Measurements from ENCODE around the gene C11orf21.

The C11orf21 gene

DNA sequence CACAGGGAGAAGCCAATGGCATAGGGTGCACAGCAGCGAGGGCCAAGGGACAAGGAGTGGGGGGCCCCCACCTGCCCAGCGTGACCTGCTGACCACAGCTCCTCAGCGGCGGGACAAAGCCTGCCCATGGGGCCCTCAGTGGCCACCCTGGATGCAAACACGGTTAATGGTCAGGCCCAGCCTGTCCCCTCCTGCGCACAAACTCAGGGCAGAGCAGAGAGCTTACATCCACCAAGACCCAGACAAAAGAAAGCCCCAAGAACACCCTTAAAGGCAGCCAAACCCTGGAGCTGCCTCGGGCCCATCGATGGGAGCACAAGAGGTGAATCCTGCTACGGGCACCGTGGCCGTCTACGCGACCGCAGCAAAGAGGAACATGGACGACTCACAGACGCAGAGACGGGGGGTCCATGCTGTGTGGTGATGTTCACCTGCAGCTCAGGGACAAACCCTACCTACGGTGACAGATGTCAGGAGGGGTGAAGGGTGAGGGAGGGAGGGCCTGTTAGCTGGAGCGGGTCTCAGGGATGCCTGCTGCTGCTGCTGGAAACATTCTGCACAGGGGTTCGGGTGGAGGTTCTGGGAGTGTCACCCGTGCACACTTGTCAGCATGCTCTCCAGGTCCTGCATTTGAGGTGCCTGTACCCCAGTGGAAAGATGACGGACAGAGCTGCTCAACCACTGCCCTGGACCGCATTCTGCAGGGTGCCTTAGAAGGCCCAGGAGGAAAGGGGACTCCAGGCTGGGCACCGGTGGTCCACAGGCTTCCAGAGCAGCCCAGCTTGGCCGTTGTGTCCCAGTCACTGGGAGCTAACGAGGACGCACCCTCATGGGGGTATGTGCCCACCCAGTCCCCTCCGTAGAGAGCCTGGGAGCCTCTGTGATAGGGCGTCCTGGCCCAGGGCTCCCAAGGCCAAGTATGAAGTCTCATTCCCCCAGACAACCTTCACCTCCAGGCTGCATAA, 42.9 kb downstream of the C11orf21 start:
- no peaks in the 10 kb centered on the region for H3K36me3 ChIP-seq (ENCODE audit: insufficient read depth, low read length)
- no peaks in the 10 kb centered on the region for H3K9me3 ChIP-seq (ENCODE audit: low read length)
- peaks cover 0 to 5% of the 10 kb centered on the region in 2 donors for H3K27me3 ChIP-seq (ENCODE audit: control insufficient read depth in 1 of 2, insufficient read depth in 2 of 2, low read length in 2 of 2)
- no peak overlapping the region for H3K27ac ChIP-seq (ENCODE audit: low read depth, low read length)
- H3K4me1 ChIP-seq (ENCODE audit: insufficient read depth, low read length), result no peaks in the 10 kb centered on the region
- no peak overlapping the region for H3K9ac ChIP-seq (ENCODE audit: low read length)
- H3K4me3 ChIP-seq (ENCODE audit: low read depth in 1 of 2, low read length in 2 of 2), result no peak overlapping the region

DNA sequence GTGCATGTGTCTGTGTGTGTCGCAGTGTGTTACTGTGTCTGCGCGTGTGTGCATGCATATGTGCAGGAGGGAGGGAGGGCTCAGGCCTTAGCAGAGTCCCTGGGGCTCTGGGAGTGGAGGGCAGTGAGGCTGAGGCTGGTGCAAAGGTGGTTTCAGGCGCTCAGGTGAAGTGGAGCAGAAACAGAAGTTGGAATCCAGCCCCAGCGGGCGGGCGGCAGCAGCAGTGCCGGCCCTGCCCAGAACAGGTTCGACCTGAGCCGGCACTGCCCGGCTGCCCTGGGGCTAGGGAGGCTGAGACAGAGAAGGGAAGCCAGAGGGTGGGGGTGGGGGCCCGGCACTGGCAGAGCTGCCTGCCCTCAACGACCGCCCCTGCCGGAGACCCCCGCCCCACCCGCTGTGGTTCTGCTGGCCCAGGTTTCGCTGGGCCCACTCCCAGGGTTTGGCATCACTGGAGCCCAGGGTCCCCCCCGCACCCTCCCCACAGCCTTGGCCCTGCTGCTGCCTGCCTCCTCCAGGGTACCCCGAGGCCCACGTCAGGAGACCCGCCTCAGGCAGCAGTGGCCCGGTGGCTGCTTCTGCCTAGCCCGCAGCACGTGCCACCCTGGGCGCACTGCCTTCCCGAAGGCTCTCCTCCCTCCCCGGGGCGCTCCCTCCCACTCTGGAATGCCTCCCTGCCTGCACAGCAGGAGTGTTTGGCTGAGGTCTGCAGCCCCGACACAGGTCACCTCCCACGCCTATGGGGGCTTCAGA, 44.6 kb downstream of the C11orf21 start:
- no peak overlapping the region for H3K27ac ChIP-seq (ENCODE audit: low read depth, low read length)
- H3K27me3 ChIP-seq (ENCODE audit: control insufficient read depth in 1 of 2, insufficient read depth in 2 of 2, low read length in 2 of 2), result peaks cover 0 to 5% of the 10 kb centered on the region in 2 donors
- H3K9ac ChIP-seq (ENCODE audit: low read length), result no peak overlapping the region
- no peaks in the 10 kb centered on the region for H3K4me1 ChIP-seq (ENCODE audit: insufficient read depth, low read length)
- no peaks in the 10 kb centered on the region for H3K9me3 ChIP-seq (ENCODE audit: low read length)
- no peak overlapping the region for H3K4me3 ChIP-seq (ENCODE audit: low read depth in 1 of 2, low read length in 2 of 2)
- no peaks in the 10 kb centered on the region for H3K36me3 ChIP-seq (ENCODE audit: insufficient read depth, low read length)

DNA sequence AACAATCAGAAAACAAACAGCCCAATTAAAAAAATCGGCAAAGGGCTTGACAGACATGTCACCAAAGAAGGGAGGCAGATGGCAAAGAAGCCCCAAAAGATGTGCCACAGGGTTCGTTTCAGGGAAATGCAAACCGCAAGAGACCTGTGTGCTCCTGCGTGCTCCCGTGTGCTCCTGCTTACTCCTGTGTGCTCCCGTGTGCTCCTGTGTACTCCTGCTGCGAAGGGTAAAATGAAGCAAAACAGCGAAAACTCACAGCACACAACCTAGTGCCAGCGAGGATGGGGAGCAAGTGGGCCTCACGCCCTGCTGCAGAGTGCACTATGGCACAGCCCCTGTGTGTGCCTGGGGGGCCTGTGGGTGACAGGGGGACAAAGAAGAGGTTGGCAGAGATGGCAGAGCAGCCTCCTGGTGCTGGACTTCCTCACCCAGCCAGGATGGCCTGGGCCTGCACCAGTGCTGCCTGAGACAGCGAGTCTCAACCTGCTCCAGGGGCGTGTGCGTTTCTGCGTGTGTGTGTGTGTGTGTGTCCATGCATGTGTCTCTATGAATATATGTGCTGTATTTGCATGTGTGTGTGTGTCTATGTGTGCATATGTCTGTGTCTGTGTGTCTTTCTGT, 45.3 kb downstream of the C11orf21 start:
- H3K4me1 ChIP-seq (ENCODE audit: insufficient read depth, low read length), result no peaks in the 10 kb centered on the region
- no peak overlapping the region for H3K9ac ChIP-seq (ENCODE audit: low read length)
- no peaks in the 10 kb centered on the region for H3K36me3 ChIP-seq (ENCODE audit: insufficient read depth, low read length)
- no peak overlapping the region for H3K4me3 ChIP-seq (ENCODE audit: low read depth in 1 of 2, low read length in 2 of 2)
- H3K9me3 ChIP-seq (ENCODE audit: low read length), result no peaks in the 10 kb centered on the region
- no peak overlapping the region for H3K27ac ChIP-seq (ENCODE audit: low read depth, low read length)
- H3K27me3 ChIP-seq (ENCODE audit: control insufficient read depth in 1 of 2, insufficient read depth in 2 of 2, low read length in 2 of 2), result peaks cover 0 to 5% of the 10 kb centered on the region in 2 donors

DNA sequence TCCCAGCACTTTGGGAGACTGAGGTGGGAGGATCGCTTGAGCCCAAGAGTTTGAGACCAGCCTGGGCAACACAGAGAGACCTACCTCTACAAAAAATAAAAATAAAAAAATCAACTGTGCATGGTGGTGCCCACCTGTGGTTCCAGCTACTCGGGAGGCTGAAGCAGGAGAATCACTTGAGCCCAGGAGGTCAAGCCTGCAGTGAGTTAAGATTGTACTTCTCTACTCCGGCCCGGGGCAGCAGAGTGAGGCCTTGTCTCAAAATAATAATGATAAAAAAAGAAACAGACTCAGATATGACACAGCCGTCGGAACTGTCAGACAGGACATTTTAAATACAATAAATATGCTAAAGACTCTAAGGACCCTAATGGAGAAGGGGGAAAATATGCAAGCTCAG, 49.7 kb downstream of the C11orf21 start:
- no peak overlapping the region for H3K4me3 ChIP-seq (ENCODE audit: low read depth in 1 of 2, low read length in 2 of 2)
- no peaks in the 10 kb centered on the region for H3K9me3 ChIP-seq (ENCODE audit: low read length)
- H3K9ac ChIP-seq (ENCODE audit: low read length), result no peak overlapping the region
- no peaks in the 10 kb centered on the region for H3K36me3 ChIP-seq (ENCODE audit: insufficient read depth, low read length)
- H3K27me3 ChIP-seq (ENCODE audit: control insufficient read depth in 1 of 2, insufficient read depth in 2 of 2, low read length in 2 of 2), result no peaks in the 10 kb centered on the region
- no peaks in the 10 kb centered on the region for H3K4me1 ChIP-seq (ENCODE audit: insufficient read depth, low read length)
- no peak overlapping the region for H3K27ac ChIP-seq (ENCODE audit: low read depth, low read length)

DNA sequence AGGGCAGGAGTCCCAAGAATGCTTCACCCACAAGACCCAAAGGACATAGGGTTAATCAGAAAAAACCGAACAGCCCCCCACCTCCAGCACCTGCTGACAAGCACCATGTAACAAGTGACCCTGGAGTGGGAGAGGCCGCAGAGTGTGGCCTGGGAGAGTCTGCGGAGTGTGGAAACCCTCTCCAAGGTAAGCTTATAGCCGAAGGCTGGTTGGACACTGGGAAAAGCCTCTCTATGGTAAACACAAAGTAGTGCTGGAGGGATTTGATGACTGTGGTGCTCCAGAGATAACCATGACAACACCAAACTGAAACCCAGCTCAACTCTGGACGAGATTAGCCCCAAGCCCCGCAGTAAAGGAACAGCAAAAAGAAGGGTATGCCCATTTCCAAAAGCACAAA, 50.6 kb downstream of the C11orf21 start:
- no peak overlapping the region for H3K27ac ChIP-seq (ENCODE audit: low read depth, low read length)
- no peaks in the 10 kb centered on the region for H3K9me3 ChIP-seq (ENCODE audit: low read length)
- H3K9ac ChIP-seq (ENCODE audit: low read length), result no peak overlapping the region
- no peaks in the 10 kb centered on the region for H3K4me1 ChIP-seq (ENCODE audit: insufficient read depth, low read length)
- no peaks in the 10 kb centered on the region for H3K27me3 ChIP-seq (ENCODE audit: control insufficient read depth in 1 of 2, insufficient read depth in 2 of 2, low read length in 2 of 2)
- no peaks in the 10 kb centered on the region for H3K36me3 ChIP-seq (ENCODE audit: insufficient read depth, low read length)
- no peak overlapping the region for H3K4me3 ChIP-seq (ENCODE audit: low read depth in 1 of 2, low read length in 2 of 2)

DNA sequence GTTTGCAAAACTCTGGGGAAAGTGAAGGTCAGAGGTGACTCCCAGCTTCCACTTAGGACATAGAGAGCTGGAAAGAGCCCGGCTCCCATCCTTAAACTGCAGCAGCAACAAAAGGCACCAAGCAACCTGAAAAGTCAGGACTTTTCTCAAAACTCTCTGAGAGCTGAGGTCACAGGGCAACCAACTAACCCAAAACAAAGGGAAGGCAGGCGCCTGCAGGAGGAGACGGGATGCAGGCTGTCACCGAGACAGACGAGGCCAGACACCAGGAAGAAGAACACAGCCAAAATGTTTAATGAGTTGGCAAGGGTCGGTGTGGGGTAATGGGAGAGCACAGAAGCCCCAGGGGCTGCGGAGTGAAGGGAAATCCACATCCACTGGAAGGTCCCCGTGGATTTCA, 51.2 kb downstream of the C11orf21 start:
- H3K9me3 ChIP-seq (ENCODE audit: low read length), result no peaks in the 10 kb centered on the region
- H3K36me3 ChIP-seq (ENCODE audit: insufficient read depth, low read length), result no peaks in the 10 kb centered on the region
- H3K4me3 ChIP-seq (ENCODE audit: low read depth in 1 of 2, low read length in 2 of 2), result no peak overlapping the region
- H3K27me3 ChIP-seq (ENCODE audit: control insufficient read depth in 1 of 2, insufficient read depth in 2 of 2, low read length in 2 of 2), result no peaks in the 10 kb centered on the region
- H3K4me1 ChIP-seq (ENCODE audit: insufficient read depth, low read length), result no peaks in the 10 kb centered on the region
- no peak overlapping the region for H3K27ac ChIP-seq (ENCODE audit: low read depth, low read length)
- no peak overlapping the region for H3K9ac ChIP-seq (ENCODE audit: low read length)

DNA sequence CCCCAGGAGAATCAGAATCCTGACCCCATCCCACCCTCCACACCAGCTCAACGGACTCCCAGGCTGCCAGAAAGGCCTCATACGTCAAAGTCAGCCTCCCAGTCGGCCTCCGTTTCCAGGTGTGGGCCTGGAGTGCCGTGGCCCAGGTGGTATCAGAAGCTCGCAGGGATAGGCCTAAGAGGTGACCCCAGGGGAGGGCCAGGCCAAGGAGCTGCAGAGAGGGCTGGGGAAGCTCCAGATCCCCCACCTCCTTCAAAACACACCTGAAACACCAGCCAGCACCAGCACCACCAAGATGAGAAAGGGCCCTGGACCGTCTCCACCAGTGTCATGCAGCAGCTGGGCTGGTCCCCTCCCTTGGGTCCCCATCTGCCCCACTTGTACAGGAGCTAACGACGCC, 51.7 kb downstream of the C11orf21 start:
- Histone ChIP-seq H3K9me3 (ENCODE audit: low read length) (no peaks in the 10 kb centered on the region), H3K27ac (ENCODE audit: low read depth, low read length) (no peak overlapping the region)

DNA sequence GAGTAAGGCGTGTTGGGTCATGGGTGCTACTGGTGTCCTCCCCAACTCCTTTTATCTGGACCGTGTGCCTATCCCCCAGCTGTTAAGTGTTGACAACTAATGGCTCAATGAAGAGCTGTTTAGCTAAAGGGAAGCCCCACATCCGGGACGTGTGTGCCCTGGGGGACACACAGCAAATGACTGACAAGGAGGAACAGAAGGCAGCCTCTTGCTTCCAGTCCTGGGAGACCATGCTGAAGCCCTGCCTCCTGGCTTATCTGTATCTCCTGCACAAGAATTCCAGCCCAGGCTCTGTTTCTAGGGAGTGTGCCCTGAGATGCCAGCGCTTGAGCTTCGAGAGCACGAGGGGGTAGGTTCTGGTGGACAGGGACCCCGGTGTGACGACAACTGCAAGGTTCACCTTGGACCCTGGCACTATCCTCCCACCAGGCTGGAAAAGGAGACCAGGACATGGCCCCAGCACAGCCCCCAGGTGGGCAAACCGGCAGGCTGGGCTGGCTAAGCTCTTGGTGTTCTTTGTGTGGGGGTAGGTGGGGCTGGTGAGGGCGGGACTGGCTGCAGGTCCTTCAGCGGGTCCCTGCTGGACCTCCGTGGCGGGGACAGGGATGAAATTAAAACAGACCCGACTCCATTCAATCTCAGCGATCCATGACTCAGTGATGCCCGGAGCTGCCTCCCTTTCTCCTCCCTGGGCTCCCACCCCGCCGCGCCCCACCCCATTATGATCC, 52.4 kb downstream of the C11orf21 start:
- Histone ChIP-seq H3K27ac (ENCODE audit: low read depth, low read length) (no peak overlapping the region), H3K27me3 (ENCODE audit: control insufficient read depth in 1 of 2, insufficient read depth in 2 of 2, low read length in 2 of 2) (no peaks in the 10 kb centered on the region), H3K4me3 (ENCODE audit: low read depth in 1 of 2, low read length in 2 of 2) (no peak overlapping the region), H3K36me3 (ENCODE audit: insufficient read depth, low read length) (no peaks in the 10 kb centered on the region), H3K9me3 (ENCODE audit: low read length) (no peaks in the 10 kb centered on the region), H3K9ac (ENCODE audit: low read length) (no peak overlapping the region), H3K4me1 (ENCODE audit: insufficient read depth, low read length) (no peaks in the 10 kb centered on the region)

More for the DNA sequence above, 51.7 kb downstream of the C11orf21 start:
- no peaks in the 10 kb centered on the region for H3K27me3 ChIP-seq (ENCODE audit: control insufficient read depth in 1 of 2, insufficient read depth in 2 of 2, low read length in 2 of 2)
- no peaks in the 10 kb centered on the region for H3K36me3 ChIP-seq (ENCODE audit: insufficient read depth, low read length)
- H3K4me1 ChIP-seq (ENCODE audit: insufficient read depth, low read length), result no peaks in the 10 kb centered on the region
- H3K4me3 ChIP-seq (ENCODE audit: low read depth in 1 of 2, low read length in 2 of 2), result no peak overlapping the region
- H3K9ac ChIP-seq (ENCODE audit: low read length), result no peak overlapping the region

DNA sequence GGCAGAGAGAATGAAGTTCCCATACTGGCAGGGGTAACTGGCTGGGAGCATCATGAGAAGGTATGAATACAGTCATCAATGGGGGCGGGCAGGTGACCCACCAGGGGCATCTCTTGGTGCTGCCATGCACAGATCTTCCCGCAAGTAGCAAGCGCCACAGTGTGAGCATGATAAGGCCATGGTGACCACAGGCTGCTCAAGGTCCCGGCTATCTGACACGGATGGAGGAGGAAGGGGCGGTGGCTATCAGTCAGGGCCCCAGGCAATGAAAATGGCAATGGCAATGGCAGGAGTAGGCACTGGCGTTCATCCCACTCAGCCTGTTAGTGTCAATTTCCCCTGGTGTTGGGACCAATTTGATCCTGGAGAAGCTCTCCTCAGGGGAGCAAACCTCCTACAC, 53.0 kb downstream of the C11orf21 start:
- Histone ChIP-seq H3K27ac (ENCODE audit: low read depth, low read length) (no peak overlapping the region), H3K9ac (ENCODE audit: low read length) (no peak overlapping the region), H3K27me3 (ENCODE audit: control insufficient read depth in 1 of 2, insufficient read depth in 2 of 2, low read length in 2 of 2) (no peaks in the 10 kb centered on the region), H3K4me3 (ENCODE audit: low read depth in 1 of 2, low read length in 2 of 2) (no peak overlapping the region), H3K4me1 (ENCODE audit: insufficient read depth, low read length) (no peaks in the 10 kb centered on the region), H3K36me3 (ENCODE audit: insufficient read depth, low read length) (no peaks in the 10 kb centered on the region), H3K9me3 (ENCODE audit: low read length) (no peaks in the 10 kb centered on the region)

DNA sequence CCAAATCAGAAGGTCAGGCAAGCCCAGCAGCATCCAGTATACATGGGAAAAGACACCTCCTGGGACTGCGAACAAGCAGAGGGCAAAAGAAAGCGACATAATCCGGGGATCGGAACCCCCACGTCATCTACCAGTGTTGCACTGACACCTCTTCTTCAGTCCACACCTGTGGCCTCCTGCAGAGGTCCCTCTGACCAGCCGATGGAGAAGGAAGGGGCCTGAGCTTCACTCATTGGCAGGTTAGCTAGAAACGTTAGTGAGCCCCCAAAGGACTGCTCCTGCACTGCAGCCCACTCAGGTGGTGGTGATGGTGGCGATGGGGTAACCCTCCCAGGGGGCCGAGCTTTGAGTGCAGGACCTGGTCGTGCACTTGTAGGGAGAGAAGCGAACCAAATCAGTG, 53.5 kb downstream of the C11orf21 start:
- no peaks in the 10 kb centered on the region for H3K36me3 ChIP-seq (ENCODE audit: insufficient read depth, low read length)
- no peaks in the 10 kb centered on the region for H3K4me1 ChIP-seq (ENCODE audit: insufficient read depth, low read length)
- no peak overlapping the region for H3K4me3 ChIP-seq (ENCODE audit: low read depth in 1 of 2, low read length in 2 of 2)
- no peaks in the 10 kb centered on the region for H3K9me3 ChIP-seq (ENCODE audit: low read length)
- no peak overlapping the region for H3K27ac ChIP-seq (ENCODE audit: low read depth, low read length)
- H3K27me3 ChIP-seq (ENCODE audit: control insufficient read depth in 1 of 2, insufficient read depth in 2 of 2, low read length in 2 of 2), result no peaks in the 10 kb centered on the region
- no peak overlapping the region for H3K9ac ChIP-seq (ENCODE audit: low read length)

DNA sequence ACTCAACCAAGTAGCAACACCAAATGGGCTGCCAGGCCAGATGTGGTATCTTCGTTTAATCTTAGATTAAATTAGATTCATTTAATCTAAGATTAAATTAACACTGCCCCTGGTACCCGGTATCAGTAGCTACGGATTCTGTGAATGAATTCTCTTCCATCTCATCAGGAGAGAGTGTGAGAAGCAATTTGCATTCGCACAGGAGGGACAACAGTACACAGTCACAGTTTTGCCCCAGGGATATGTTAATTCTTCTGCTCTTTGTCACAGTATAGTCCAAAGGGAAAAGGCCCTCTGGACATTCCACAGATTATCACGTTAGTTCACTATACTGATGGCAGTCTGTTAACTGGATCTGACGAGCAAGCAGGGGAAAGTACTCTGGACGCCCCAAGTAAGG, 54.2 kb downstream of the C11orf21 start:
- Histone ChIP-seq H3K36me3 (ENCODE audit: insufficient read depth, low read length) (no peaks in the 10 kb centered on the region), H3K4me1 (ENCODE audit: insufficient read depth, low read length) (no peaks in the 10 kb centered on the region), H3K4me3 (ENCODE audit: low read depth in 1 of 2, low read length in 2 of 2) (no peak overlapping the region), H3K27ac (ENCODE audit: low read depth, low read length) (no peak overlapping the region), H3K27me3 (ENCODE audit: control insufficient read depth in 1 of 2, insufficient read depth in 2 of 2, low read length in 2 of 2) (no peaks in the 10 kb centered on the region), H3K9ac (ENCODE audit: low read length) (no peak overlapping the region), H3K9me3 (ENCODE audit: low read length) (no peaks in the 10 kb centered on the region)
